IPS DF 6.9 (cell line): ENCODE results near the gene FXYD7.

Experiments
- DNase-seq: peaks from one replicate; pipeline ENCODE4 v3.0.0-alpha.2; 2013; ENCODE audit warnings: low read depth, low spot score
- H3K27ac ChIP-seq: one replicate; pipeline ENCODE4 v1.5.1; 2013; ENCODE audit warnings: low read length, control low read depth
- H3K27me3 ChIP-seq: 2 replicates; pipeline ENCODE4 v1.6.1; 2013; ENCODE audit warnings: mild to moderate bottlenecking, low read length; ENCODE audit not compliant: control insufficient read depth, insufficient read depth
- H3K36me3 ChIP-seq: 2 replicates; pipeline ENCODE4 v1.6.1; 2013; ENCODE audit warnings: low read length; ENCODE audit not compliant: control insufficient read depth, insufficient read depth
- H3K4me1 ChIP-seq: 2 replicates; pipeline ENCODE4 v1.6.1; 2013; ENCODE audit warnings: low read length; ENCODE audit not compliant: control insufficient read depth, insufficient read depth
- H3K4me3 ChIP-seq: 2 replicates; pipeline ENCODE4 v1.5.1; 2013; ENCODE audit warnings: mild to moderate bottlenecking, low read length
- H3K9me3 ChIP-seq: 2 replicates; pipeline ENCODE4 v1.6.1; 2013; ENCODE audit warnings: low read length, inconsistent platforms; ENCODE audit not compliant: control insufficient read depth, insufficient read depth
- WGBS: extraction: QIAGEN DNeasy Blood & Tissue Kit; methylation state at CpG from one replicate; pipeline ENCODE4 v1.1.7; 2013; ENCODE audit warnings: mixed read lengths, missing lambda C conversion rate; ENCODE audit not compliant: insufficient read length, insufficient coverage; 5-methylcytosine and 5-hydroxymethylcytosine counted together

FXYD7 gene

DNA sequence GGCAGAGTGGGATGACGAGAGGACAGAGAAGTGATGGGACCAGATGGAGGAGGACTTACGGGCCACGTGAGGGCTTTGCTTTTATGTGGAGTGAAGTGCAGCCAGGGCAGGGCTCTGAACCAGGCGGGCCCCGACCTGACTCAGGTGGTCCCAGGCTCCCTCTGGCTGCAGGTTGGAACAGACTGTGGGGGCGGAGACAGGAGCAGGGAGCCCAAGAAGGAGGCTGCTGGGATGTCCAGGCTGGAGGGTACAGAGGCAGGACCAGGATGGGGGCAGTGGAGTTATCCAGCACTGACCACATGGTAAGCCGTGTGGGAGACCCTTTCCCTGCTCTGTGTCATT lies 13.6 kb downstream of the FXYD7 start:
- Histone ChIP-seq H3K27ac (no peak overlapping the region), H3K27me3 (no peaks in the 10 kb centered on the region), H3K4me3 (no peak overlapping the region), H3K9me3 (no peaks in the 10 kb centered on the region), H3K36me3 (peaks cover 11% of the 10 kb centered on the region; the same call in 1 of the 2 replicates), H3K4me1 (peaks cover 7% of the 10 kb centered on the region; the same call in 1 of the 2 replicates)
- DNase-seq: no peak
- no CpG with 5 or more reads among the region's 7 CpGs for WGBS

- Histone ChIP-seq H3K9me3 (no peaks in the 10 kb centered on the region), H3K4me3 (no peak overlapping the region), H3K36me3 (peaks cover 11% of the 10 kb centered on the region; the same call in 1 of the 2 replicates), H3K27me3 (no peaks in the 10 kb centered on the region), H3K4me1 (peaks cover 7% of the 10 kb centered on the region; the same call in 1 of the 2 replicates), H3K27ac (no peak overlapping the region)
- DNase-seq: no peak
- no CpG with 5 or more reads among the region's 4 CpGs for WGBS
Observed at GRCh38 chr19:35157431-35157830, 14.4 kb downstream of the FXYD7 start.

- DNase-seq: no peak
- Histone ChIP-seq H3K27me3 (no peaks in the 10 kb centered on the region), H3K36me3 (peaks cover 18% of the 10 kb centered on the region; the same call in 1 of the 2 replicates), H3K27ac (no peak overlapping the region), H3K4me3 (no peak overlapping the region), H3K9me3 (no peaks in the 10 kb centered on the region; the same call in 1 of the 2 replicates), H3K4me1 (peaks cover 4% of the 10 kb centered on the region; the same call in 1 of the 2 replicates)
- no CpG with 5 or more reads among the region's 8 CpGs for WGBS
Observed at GRCh38 chr19:35159606-35160005, 16.6 kb downstream of the FXYD7 start.

DNA sequence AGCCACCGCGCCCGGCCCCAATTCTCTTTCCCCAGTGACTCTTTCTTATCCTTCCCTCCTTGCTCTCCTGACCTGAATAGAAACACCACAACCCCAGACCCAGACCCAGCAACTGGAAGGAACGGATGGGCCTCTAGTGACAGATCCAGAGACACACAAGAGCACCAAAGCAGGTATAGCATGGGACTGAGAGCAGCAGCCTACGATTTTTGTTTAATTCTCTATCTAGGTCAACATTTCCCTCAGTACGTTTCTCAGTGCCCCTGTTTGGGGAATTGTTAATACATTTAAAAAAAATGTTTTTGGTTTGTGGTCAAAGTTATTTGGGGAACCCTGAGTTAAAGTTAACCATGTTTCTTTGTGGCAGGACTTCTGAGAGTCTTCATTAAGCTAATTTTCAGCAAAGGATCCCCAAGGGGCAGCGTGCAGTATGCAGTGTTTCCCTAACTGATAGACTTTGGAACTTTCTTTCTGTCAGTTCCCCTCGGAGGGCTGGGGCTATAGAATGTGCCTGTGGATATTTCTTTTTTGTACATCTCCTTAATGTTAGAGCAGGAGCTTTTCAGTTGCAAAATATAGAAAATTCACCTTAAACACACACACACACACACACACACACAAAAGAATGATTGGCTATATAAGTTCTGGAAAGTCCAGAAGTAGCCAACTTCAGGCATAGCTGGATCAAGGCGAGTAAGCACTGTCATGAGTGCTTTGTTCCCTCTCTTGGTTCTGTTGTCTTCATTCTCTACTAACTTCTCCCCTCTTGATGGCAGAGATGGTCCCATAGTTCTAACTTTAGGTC lies 17.8 kb downstream of the FXYD7 start:
- Histone ChIP-seq H3K4me3 (no peak overlapping the region), H3K27ac (no peak overlapping the region), H3K27me3 (no peaks in the 10 kb centered on the region), H3K36me3 (peaks cover 18% of the 10 kb centered on the region; the same call in 1 of the 2 replicates), H3K4me1 (no peaks in the 10 kb centered on the region; the same call in 1 of the 2 replicates), H3K9me3 (no peaks in the 10 kb centered on the region; the same call in 1 of the 2 replicates)
- WGBS: no CpG with 5 or more reads among the region's 9 CpGs
- no peak for DNase-seq

DNA sequence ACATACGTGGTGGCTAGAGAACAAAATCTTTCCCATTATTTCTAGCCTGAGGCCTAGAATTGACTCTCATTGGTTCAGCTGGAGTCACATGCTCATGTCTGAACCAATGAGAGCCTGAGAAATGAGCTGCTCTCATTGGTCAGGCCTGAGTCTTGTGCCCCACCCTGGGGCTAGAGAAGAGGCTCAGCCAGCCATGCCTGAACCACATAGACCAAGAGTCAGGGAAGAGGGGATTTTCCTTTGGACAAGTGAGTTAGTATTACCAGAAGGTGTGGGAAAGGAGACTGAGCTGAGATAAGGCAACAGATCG lies 18.3 kb downstream of the FXYD7 start:
- Histone ChIP-seq H3K27ac (no peak overlapping the region), H3K27me3 (no peaks in the 10 kb centered on the region), H3K36me3 (peaks cover 22% of the 10 kb centered on the region; the same call in 1 of the 2 replicates), H3K4me1 (no peaks in the 10 kb centered on the region), H3K4me3 (no peak overlapping the region), H3K9me3 (no peaks in the 10 kb centered on the region; the same call in 1 of the 2 replicates)
- DNase-seq: no peak
- WGBS: no CpG with 5 or more reads among the region's 2 CpGs

- Histone ChIP-seq H3K4me3 (no peak overlapping the region), H3K27me3 (no peaks in the 10 kb centered on the region), H3K36me3 (peaks cover 31% of the 10 kb centered on the region), H3K4me1 (no peaks in the 10 kb centered on the region), H3K9me3 (no peaks in the 10 kb centered on the region; the same call in 1 of the 2 replicates), H3K27ac (no peak overlapping the region)
- DNase-seq: no peak
- WGBS: no CpG with 5 or more reads among the region's 6 CpGs
Observed at GRCh38 chr19:35162471-35163326, 19.6 kb downstream of the FXYD7 start.

DNA sequence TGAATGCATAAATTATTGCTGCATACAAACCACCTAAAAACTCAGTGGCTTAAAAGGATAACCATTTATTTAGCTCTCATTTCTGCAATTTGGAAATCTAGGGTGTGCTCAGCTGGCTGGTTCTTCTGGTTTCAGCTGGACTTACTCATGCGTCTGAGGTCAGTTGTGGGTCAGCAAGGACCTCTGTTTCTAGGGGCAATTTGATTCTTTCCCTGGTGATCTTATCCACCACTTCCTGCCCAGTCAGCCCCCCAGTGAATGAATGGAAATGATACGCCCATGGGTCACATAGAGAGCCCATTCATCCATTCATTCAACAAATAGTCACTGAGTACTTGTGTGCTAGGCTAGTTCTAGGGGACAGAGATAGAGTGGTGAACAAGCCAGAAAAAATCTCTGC lies 21.4 kb downstream of the FXYD7 start:
- Histone ChIP-seq H3K9me3 (no peaks in the 10 kb centered on the region; the same call in 1 of the 2 replicates), H3K4me1 (no peaks in the 10 kb centered on the region), H3K36me3 (peaks cover 29% of the 10 kb centered on the region), H3K27me3 (no peaks in the 10 kb centered on the region), H3K27ac (no peak overlapping the region), H3K4me3 (no peak overlapping the region)
- no CpG with 5 or more reads among the region's 2 CpGs for WGBS
- no peak for DNase-seq

DNA sequence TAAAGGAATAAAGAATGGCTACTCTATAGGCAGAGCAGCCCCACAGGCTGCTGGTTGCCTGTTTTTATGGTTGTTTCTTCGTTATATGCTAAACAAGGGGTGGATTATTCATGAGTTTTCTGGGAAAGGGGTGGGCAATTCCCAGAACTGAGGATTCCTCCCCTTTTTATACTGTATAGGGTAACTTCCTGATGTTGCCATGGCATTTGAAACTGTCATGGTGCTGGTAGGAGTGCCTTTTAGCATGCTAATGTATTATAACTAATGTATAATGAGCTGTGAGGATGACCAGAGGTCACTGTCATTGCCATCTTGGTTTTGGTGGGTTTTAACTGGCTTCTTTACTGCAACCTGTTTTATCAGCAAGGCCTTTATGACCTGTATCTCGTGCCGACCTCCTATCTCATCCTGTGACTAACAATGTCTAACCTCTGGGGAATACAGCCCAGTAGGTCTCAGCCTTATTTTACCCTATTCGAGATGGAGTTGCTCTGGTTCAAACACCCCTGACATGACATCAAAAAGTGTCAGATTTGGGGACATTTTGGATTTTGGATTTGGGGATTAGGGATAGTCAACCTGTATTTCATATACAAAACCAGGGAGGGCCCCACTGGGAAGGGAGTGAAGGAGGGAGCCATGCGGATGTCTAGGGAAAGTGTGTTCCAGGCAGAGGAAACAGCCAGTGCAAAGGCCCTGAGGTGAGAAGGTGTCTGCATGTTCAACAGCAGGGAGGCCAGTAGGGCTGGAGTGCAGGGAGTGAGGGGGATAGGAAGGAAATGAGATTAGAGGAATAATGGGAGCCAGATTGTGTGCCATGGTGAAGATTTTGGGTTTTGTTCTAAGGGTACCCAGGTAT lies 22.4 kb downstream of the FXYD7 start:
- no peaks in the 10 kb centered on the region for H3K4me1 ChIP-seq
- peaks cover 30% of the 10 kb centered on the region for H3K36me3 ChIP-seq
- DNase-seq: no peak
- H3K4me3 ChIP-seq: no peak overlapping the region
- WGBS: no CpG with 5 or more reads among the region's 5 CpGs
- H3K27me3 ChIP-seq: no peaks in the 10 kb centered on the region
- no peak overlapping the region for H3K27ac ChIP-seq
- no peaks in the 10 kb centered on the region; the same call in 1 of the 2 replicates for H3K9me3 ChIP-seq

DNA sequence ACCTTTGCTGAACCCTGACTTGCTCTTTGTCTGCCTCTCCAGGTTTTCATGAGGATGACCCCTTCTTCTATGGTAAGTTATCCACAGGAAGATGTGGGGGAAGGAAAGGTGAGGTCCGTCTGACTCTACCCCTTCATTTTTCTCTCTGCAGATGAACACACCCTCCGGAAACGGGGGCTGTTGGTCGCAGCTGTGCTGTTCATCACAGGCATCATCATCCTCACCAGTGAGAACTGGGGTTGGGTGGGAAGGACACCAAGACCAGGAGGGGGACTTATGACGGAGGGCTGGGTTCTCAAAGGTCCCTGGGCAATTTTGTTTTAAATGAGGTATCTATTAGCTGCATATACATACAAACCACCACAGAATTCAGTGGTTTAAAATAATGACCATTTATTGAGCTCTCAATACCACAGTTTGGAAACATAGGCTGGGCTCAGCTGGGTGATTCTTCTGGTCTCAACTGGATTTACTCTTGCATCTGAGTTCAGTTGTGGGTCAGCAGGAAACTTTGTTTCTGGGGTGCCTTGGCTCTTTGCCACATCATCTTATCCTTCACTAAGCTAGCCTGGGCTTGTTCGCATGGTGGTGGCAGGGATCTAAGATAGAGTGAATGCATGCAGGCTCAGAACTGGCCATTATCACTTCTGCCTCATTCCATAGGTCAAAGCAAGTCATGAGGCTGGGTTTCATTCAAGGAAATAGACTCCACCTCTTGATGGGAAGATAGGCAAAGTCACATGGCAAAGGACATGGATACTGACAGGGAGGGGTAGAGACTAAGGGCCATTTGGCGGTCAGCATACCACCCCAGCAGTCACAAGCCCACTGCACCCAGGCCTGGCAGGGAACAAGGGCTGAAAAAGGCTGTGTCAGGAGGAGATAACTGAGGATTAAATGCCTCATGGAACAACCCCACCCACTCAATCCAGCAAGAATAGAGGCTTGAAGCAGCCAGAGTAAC lies 23.3 kb downstream of the FXYD7 start:
- no peak for DNase-seq

More for the DNA sequence above, 23.3 kb downstream of the FXYD7 start:
- Histone ChIP-seq H3K4me1 (no peaks in the 10 kb centered on the region), H3K27ac (no peak overlapping the region), H3K4me3 (no peak overlapping the region), H3K27me3 (no peaks in the 10 kb centered on the region), H3K9me3 (no peaks in the 10 kb centered on the region; the same call in 1 of the 2 replicates), H3K36me3 (peaks cover 27% of the 10 kb centered on the region)
- whole genome bisulfite sequencing: no CpG with 5 or more reads among the region's 7 CpGs
